GM19238 (cell line): ENCODE results near the gene PPP2CA.
"Not testable (repeated sequence)": the region's sequence is repeated elsewhere in the genome, so short reads cannot be mapped to it uniquely, and the experiment has no call there.

Experiments used
- DNase-seq: peaks from one replicate; pipeline ENCODE4 v3.0.0; 2011; ENCODE audit warnings: low spot score; ENCODE audit not compliant: insufficient read length

Gene PPP2CA

GRCh38 chr5:134203630-134204029, 22.2 kb downstream of the PPP2CA start:
- DNase-seq: no peak

DNA sequence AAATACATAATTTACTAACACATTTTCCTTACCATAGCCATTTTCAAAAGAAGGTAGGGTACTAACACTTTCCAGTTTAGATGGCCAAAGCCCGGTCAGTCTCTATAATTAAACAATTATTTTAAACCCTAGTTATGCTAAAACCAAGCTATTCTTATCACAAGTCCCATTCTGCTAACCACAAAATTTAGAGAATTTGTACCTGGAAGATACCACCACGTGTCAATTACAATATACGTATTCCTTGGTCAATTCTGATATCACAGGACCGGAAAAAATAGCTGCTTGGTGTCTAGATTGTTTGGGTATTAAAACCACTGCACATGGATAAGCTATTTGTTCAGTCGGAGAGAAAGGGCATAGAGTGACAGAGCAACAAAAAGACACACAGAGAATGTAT, 30.2 kb downstream of the PPP2CA start:
- DNase-seq: no peak

DNA sequence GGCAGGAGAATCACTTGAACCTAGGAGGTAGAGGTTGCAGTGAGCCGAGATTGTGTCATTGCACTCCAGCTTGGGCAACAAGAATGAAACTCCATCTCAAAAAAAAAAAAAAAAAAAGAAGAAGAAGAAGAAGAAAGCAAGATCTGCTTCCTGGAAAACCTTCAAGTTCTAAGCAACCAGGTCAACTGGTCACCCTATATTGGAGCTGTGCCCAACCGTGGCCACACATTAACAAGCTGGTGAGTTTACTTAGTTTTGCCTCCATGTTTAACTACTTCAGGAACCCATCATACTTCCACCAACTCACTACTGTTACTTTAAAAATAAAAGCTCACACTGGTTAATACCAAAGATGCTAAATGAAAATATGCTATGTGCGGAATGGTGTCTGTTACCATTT, 36.8 kb downstream of the PPP2CA start:
- DNase-seq: no peak

DNA sequence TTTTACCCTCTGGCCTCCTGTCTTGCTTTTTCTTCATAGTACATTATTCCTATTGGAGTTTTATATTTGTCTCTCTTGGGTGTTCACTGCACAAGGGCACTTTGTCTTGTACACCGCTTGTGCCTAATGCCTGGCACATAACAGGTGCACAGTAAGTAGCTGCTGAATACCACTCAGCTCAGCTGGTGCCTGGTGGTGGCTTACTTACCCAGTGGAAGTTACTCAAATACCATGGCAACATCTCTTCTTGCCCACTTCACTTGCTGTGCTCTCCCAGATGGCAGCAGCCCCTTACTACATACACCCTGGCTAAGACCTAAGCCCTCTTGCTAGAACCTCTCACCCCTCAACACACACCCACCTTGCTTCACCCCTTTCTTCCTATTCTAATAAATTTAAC, 37.8 kb downstream of the PPP2CA start:
- no peak for DNase-seq

GRCh38 chr5:134184155-134185135, 41.4 kb downstream of the PPP2CA start:
- peak; percentile 70 for DNase-seq

DNA sequence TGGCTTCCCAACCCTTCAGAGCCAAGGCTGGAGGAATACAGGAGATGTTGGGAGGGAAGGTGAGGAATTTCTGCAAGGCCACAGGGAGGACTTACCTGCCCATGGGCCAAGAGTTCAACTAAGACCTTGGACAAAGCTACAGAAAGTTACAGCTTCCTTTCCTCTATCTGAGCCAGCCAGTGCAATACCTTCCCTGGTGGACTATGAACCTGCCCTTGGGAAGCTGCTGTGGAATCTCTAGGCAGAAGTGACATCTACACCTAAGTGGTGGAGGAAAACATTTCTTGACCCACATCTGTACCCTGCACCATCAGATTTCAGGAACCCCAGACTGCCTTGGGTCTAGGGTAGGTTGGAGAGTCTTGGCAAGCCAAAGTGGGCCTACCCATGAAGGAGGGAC, 42.4 kb downstream of the PPP2CA start:
- DNase-seq: no peak

DNA sequence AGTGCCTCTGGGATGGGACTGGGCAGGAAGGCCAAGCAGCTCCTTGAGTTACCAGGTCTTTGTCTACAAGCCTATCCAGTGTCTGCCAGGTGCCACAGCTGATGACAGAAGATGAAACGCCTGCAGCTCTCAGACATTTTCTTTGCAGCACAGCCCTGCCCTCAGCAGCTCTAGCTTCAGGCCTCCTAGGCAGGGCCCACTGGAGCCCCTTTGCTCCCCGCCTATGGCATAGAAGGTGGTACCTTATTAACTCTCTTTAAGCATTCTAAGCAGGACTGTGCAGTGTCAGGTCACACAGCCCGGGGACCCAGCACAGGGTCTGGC, 47.8 kb downstream of the PPP2CA start:
- DNase-seq: no peak

GRCh38 chr5:134177369-134178095, 48.3 kb downstream of the PPP2CA start:
- DNase-seq: peak; percentile 16

- peak; percentile 75 for DNase-seq
Observed at GRCh38 chr5:134176511-134177368, 49.1 kb downstream of the PPP2CA start, which contains the start of gene SKP1. TSS of gene SKP1 (minus strand) at chr5:134176950. CDS start at chr5:134174022, 2,928 bp downstream.

GRCh38 chr5:134175921-134176510, 49.9 kb downstream of the PPP2CA start:
- peak; percentile 7 for DNase-seq

- no peak for DNase-seq
Observed at GRCh38 chr5:134174841-134175839, 50.7 kb downstream of the PPP2CA start.

- no peak for DNase-seq
Observed at GRCh38 chr5:134171972-134172371, 53.9 kb downstream of the PPP2CA start.

- no peak for DNase-seq
Observed at GRCh38 chr5:134162592-134162991, 63.3 kb downstream of the PPP2CA start.

- DNase-seq: no peak
Observed at GRCh38 chr5:134161513-134162395, 64.1 kb downstream of the PPP2CA start.

GRCh38 chr5:134153657-134154056, 72.2 kb downstream of the PPP2CA start:
- DNase-seq: no peak

- DNase-seq: no peak
Observed at GRCh38 chr5:134153241-134153640, 72.6 kb downstream of the PPP2CA start.

DNA sequence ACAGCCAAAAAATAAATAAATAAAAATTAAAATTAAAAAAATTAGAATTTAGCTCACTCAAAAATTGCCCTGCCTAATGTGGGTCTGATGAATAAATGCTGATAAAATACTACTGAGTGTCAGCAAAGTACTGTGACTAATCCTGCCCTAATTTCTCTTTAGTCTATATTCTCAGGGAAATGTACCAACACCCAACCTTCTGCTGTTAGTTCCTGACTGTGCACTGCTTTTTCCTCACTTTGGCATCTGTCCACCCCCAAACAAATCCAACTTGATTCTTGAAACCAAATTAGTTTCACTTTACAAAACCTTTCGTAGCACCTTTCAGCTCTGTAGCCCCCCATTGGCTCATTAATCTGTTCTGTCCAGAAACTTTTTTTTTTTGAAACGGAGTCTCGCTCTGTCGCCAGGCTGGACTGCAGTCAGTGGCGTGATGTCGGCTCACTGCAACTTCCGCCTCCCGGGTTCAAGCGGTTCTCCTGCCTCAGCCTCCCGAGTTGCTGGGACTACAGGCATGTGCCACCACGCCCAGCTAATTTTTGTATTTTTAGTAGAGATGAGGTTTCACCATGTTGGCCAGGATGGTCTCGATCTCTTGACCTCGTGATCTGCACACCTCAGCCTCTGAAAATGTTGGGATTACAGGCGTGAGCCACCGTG, 73.6 kb downstream of the PPP2CA start:
- DNase-seq: not testable (repeated sequence)

DNA sequence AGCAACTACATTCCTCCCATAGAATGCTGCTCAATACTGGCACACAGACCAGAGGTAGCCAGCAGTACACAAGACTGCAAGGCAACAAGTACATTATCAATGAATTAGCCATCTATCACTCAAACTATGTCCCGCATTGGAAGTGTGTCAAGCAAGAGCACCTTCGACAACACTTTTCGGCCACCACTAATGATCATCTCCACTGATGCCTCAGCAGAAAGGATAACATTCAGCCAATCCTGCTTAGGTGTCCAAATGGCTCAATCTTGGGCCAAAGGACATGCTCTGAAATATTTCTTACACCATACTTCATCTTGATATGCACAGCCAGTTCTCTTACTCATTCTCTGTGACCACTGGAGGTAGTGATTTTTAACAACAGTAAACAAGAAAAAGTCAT, 74.2 kb downstream of the PPP2CA start:
- DNase-seq: no peak
